ENCODE data around the gene GPR82.

Gene GPR82

DNA sequence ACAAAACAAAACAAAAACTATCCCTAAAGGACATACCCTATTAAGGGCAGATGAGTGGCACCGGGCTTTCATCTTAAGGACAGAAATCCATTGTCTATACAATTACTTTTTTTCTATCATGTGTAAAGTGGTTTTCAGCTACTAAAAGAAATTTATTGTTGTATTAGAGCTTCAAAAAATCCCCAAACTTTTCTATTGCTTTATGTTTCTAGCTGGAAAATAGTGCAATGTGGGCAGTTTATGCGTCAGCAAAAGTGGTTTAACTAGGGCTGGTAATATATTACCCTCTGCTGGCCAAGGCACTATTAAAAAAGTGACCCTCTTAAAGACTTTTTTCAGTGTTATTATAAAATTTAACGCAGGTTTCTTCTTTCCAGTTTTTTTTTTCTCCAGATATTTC is 15.5 kb upstream of the GPR82 start:
- Histone ChIP-seq H3K9ac (ENCODE audit: low read length) (no peak overlapping the region), H3K27ac (ENCODE audit: low read length) (no peak overlapping the region), H3K4me3 (ENCODE audit: low read length) (no peak overlapping the region), H2AFZ (ENCODE audit: low read depth, low read length) (no peak overlapping the region), H3K9me3 (ENCODE audit: insufficient read depth, low read length) (no peaks in the 10 kb centered on the region), H3K36me3 (replicated peaks; ENCODE audit: low read depth, low read length) (peaks cover 4% of the 10 kb centered on the region), H3K79me2 (ENCODE audit: low read length) (no peaks in the 10 kb centered on the region), H3K27me3 (ENCODE audit: low read depth, low read length) (no peaks in the 10 kb centered on the region), H3K4me2 (ENCODE audit: low read length) (no peak overlapping the region), H4K20me1 (ENCODE audit: insufficient read depth, low read length) (peaks cover 27% of the 10 kb centered on the region), H3K4me1 (ENCODE audit: low read length) (peaks cover 64% of the 10 kb centered on the region)
- no peak for TF ChIP-seq EZH2phosphoT487 (IDR thresholded peaks at IDR 0.05; ENCODE audit: low read depth)
- TF ChIP-seq, protein P1, sequence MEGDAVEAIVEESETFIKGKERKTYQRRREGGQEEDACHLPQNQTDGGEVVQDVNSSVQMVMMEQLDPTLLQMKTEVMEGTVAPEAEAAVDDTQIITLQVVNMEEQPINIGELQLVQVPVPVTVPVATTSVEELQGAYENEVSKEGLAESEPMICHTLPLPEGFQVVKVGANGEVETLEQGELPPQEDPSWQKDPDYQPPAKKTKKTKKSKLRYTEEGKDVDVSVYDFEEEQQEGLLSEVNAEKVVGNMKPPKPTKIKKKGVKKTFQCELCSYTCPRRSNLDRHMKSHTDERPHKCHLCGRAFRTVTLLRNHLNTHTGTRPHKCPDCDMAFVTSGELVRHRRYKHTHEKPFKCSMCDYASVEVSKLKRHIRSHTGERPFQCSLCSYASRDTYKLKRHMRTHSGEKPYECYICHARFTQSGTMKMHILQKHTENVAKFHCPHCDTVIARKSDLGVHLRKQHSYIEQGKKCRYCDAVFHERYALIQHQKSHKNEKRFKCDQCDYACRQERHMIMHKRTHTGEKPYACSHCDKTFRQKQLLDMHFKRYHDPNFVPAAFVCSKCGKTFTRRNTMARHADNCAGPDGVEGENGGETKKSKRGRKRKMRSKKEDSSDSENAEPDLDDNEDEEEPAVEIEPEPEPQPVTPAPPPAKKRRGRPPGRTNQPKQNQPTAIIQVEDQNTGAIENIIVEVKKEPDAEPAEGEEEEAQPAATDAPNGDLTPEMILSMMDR (IDR thresholded peaks at IDR 0.05; ENCODE audit: low read depth, low read length): no peak; the same call in 1 of the 2 replicates

DNA sequence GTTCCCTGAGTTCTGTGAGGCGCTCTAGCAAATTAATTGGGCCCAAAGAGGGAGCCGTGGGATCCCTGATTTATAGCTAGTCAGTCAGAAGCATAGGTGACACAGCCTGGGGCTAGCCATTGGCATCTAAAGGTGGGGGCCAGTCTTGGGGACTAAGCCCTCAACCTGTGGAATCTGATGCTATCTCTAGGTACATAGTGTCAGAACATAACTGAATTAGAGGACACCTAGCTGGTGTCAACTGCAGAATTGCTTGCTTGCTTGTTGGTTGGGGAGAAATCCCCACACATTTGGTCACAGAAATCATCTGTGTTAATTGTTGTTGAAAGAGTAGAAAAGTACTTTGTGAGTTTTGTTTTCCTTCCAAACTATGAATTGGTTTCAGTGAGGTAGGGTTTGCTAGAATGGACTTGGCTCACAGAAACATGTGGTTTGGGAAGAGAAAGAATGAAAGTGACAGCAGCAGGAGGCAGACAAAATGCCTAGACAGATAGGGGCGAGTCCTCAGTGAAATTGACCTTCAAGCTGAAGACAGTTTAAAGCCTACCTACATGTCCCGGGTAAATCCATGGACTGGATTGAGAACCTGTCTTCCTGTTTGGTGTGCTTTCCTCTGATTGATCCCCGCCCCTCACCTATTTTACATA is 12.8 kb upstream of the GPR82 start:
- H4K20me1 ChIP-seq (ENCODE audit: insufficient read depth, low read length): peaks cover 15% of the 10 kb centered on the region; the same call in 1 of the 2 replicates
- no peaks in the 10 kb centered on the region for H3K79me2 ChIP-seq (ENCODE audit: low read length)
- no peak overlapping the region for H3K4me2 ChIP-seq (ENCODE audit: low read length)
- no peak overlapping the region for H3K9ac ChIP-seq (ENCODE audit: low read length)
- peaks cover 38% of the 10 kb centered on the region for H3K4me1 ChIP-seq (ENCODE audit: low read length)
- H3K9me3 ChIP-seq (ENCODE audit: insufficient read depth, low read length): no peaks in the 10 kb centered on the region
- no peaks in the 10 kb centered on the region for H3K36me3 ChIP-seq (replicated peaks; ENCODE audit: low read depth, low read length)
- no peak overlapping the region for H3K4me3 ChIP-seq (ENCODE audit: low read length)
- no peak overlapping the region for H2AFZ ChIP-seq (ENCODE audit: low read depth, low read length)
- no peaks in the 10 kb centered on the region for H3K27me3 ChIP-seq (ENCODE audit: low read depth, low read length)
- TF ChIP-seq, protein P1 (IDR thresholded peaks at IDR 0.05; ENCODE audit: low read depth, low read length): no peak
- TF ChIP-seq EZH2phosphoT487 (IDR thresholded peaks at IDR 0.05; ENCODE audit: low read depth): no peak
- H3K27ac ChIP-seq (ENCODE audit: low read length): no peak overlapping the region

DNA sequence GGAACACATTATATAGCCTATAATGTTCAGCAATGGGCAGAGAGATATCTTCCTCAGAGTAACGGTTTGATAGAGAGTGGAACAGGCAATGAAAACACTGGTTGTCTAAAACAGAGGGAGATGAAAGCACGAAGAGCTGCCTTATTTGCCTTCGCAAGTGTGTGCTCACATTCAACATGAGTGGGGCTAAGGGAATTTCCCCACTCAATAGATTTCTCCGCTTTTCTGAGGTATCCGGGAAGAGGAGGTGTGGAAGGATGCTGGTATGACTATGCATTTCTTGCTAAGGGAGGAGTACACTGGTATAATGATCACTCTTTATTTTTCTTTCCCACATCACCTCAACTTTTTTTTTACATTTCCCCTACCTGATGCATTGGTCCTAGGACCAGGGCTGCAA is 7.8 kb upstream of the GPR82 start:
- H3K4me2 ChIP-seq (ENCODE audit: low read length): no peak overlapping the region
- TF ChIP-seq, protein P1 (IDR thresholded peaks at IDR 0.05; ENCODE audit: low read depth, low read length): no peak
- no peak for TF ChIP-seq EZH2phosphoT487 (IDR thresholded peaks at IDR 0.05; ENCODE audit: low read depth)
- no peaks in the 10 kb centered on the region; the same call in 1 of the 2 replicates for H4K20me1 ChIP-seq (ENCODE audit: insufficient read depth, low read length)
- peaks cover 28% of the 10 kb centered on the region for H3K36me3 ChIP-seq (replicated peaks; ENCODE audit: low read depth, low read length)
- 0 out of 2 replicates have a peak, but pooled peaks cover 8% of the 10 kb centered on the region for H3K9me3 ChIP-seq (ENCODE audit: insufficient read depth, low read length)
- H3K4me1 ChIP-seq (ENCODE audit: low read length): no peaks in the 10 kb centered on the region
- no peak overlapping the region for H3K9ac ChIP-seq (ENCODE audit: low read length)
- H3K4me3 ChIP-seq (ENCODE audit: low read length): no peak overlapping the region
- H3K27ac ChIP-seq (ENCODE audit: low read length): no peak overlapping the region
- H3K27me3 ChIP-seq (ENCODE audit: low read depth, low read length): no peaks in the 10 kb centered on the region
- H2AFZ ChIP-seq (ENCODE audit: low read depth, low read length): no peak overlapping the region
- H3K79me2 ChIP-seq (ENCODE audit: low read length): no peaks in the 10 kb centered on the region

DNA sequence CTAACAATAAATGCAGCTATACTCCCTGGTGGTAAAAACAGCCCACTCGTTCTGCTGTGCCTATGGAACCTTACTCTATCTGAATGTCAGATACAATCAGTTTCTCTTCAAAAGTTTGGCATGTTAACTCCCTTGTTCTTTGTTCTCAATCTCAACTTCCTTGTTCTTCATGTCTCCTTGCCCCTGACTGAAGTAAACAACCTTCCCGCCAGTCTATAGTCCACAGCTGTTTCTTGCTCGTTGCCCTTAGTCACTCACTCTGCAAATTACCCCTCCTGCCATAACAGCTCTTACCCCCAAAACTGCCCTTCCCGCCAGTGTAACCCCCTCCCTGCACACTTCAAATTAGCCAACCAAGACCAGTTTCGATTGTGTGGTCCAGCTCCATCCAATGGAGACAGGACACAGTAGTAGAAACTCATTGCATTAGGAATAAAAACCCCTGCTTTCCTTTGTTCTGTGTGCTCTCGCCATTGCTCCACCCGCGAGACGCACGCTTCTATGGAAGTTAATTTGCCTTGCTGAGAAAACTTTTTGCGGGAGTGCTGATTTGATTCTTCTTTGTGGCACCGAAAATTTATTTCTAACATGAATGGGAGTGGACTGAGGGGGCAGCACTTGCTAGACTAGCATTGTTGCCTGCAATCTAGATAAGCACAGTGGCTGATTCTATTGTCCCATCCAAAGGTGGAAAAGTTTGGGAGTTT is 7.1 kb upstream of the GPR82 start:
- no peak overlapping the region for H3K27ac ChIP-seq (ENCODE audit: low read length)
- peaks cover 2% of the 10 kb centered on the region for H3K4me1 ChIP-seq (ENCODE audit: low read length)
- no peaks in the 10 kb centered on the region for H3K79me2 ChIP-seq (ENCODE audit: low read length)
- H3K36me3 ChIP-seq (replicated peaks; ENCODE audit: low read depth, low read length): peaks cover 35% of the 10 kb centered on the region
- TF ChIP-seq EZH2phosphoT487 (IDR thresholded peaks at IDR 0.05; ENCODE audit: low read depth): no peak
- TF ChIP-seq, protein P1 (IDR thresholded peaks at IDR 0.05; ENCODE audit: low read depth, low read length): no peak
- peaks cover 2% of the 10 kb centered on the region; the same call in 1 of the 2 replicates for H3K27me3 ChIP-seq (ENCODE audit: low read depth, low read length)
- H4K20me1 ChIP-seq (ENCODE audit: insufficient read depth, low read length): no peaks in the 10 kb centered on the region; the same call in 1 of the 2 replicates
- no peak overlapping the region for H3K4me3 ChIP-seq (ENCODE audit: low read length)
- H2AFZ ChIP-seq (ENCODE audit: low read depth, low read length): no peak overlapping the region
- H3K9ac ChIP-seq (ENCODE audit: low read length): no peak overlapping the region
- no peak overlapping the region for H3K4me2 ChIP-seq (ENCODE audit: low read length)
- 0 out of 2 replicates have a peak, but pooled peaks cover 8% of the 10 kb centered on the region for H3K9me3 ChIP-seq (ENCODE audit: insufficient read depth, low read length)
